DND-41 (cell line): ENCODE measurements around the gene THBS3.
A peak's percentile ranks its signal among the peaks of the same experiment; 100 is the strongest.

Experiments used
- ATAC-seq: fragments of 200-7000 bp; cut with Tn5 transposase; 3 replicates; pipeline ENCODE4 v1.9.1; 2021; ENCODE audit warnings: low read depth; ENCODE audit not compliant: insufficient read depth
- DNase-seq: peaks from one replicate; pipeline ENCODE4 v3.0.0-alpha.2; 2020
- H2AFZ ChIP-seq: 2 replicates; pipeline ENCODE4 v1.6.0; 2012; ENCODE audit warnings: low read depth, low read length
- H3K27ac ChIP-seq: 2 replicates; pipeline ENCODE4 v1.5.1; 2012; ENCODE audit warnings: low read length, inconsistent platforms
- H3K27me3 ChIP-seq: fragments of 200-600 bp; sonication (generic); 2 replicates; pipeline ENCODE4 v1.6.0; 2012; ENCODE audit warnings: low read length, mild to moderate bottlenecking, inconsistent platforms; ENCODE audit not compliant: insufficient read depth, poor library complexity
- H3K36me3 ChIP-seq: 2 replicates; pipeline ENCODE4 v1.5.1; 2012; ENCODE audit warnings: low read length, inconsistent platforms; ENCODE audit not compliant: insufficient read depth
- H3K4me1 ChIP-seq: 2 replicates; pipeline ENCODE4 v1.5.1; 2012; ENCODE audit warnings: mild to moderate bottlenecking, low read length; ENCODE audit not compliant: insufficient read depth
- H3K4me2 ChIP-seq: 2 replicates; pipeline ENCODE4 v1.6.0; 2012; ENCODE audit warnings: mild to moderate bottlenecking, moderate library complexity, low read length, inconsistent platforms; ENCODE audit not compliant: insufficient read depth
- H3K4me3 ChIP-seq, 2 experiments: fragments of 200-600 bp in 1 of 2; shearing (Covaris generic) in 1 of 2; 2 replicates each; pipeline ENCODE4 v1.5.1; 2012 to 2016; ENCODE audit warnings: inconsistent platforms in 2 of 2, low read length in 2 of 2, mild to moderate bottlenecking in 2 of 2, low read depth in 1 of 2, moderate library complexity in 1 of 2
- H3K79me2 ChIP-seq: 2 replicates; pipeline ENCODE4 v1.6.0; 2012; ENCODE audit warnings: low read length, inconsistent platforms; ENCODE audit not compliant: insufficient read depth
- H3K9ac ChIP-seq: 2 replicates; pipeline ENCODE4 v1.6.0; 2012; ENCODE audit warnings: low read depth, mild to moderate bottlenecking, inconsistent platforms, low read length, moderate library complexity
- H3K9me3 ChIP-seq: 2 replicates; pipeline ENCODE4 v1.5.1; 2012; ENCODE audit warnings: low read length, moderate library complexity, mild to moderate bottlenecking, inconsistent platforms; ENCODE audit not compliant: insufficient read depth, severe bottlenecking
- H4K20me1 ChIP-seq: 2 replicates; pipeline ENCODE4 v1.6.0; 2012; ENCODE audit warnings: low read length; ENCODE audit not compliant: insufficient read depth
- EZH2 ChIP-seq: IDR thresholded peaks from 3 replicates; pipeline ENCODE4 v1.6.1; 2012; ENCODE audit warnings: borderline replicate concordance, low read depth, mild to moderate bottlenecking, moderate library complexity, low read length, inconsistent platforms; ENCODE audit not compliant: severe bottlenecking
- TF ChIP-seq, protein P1 (sequence below): IDR thresholded peaks from 2 replicates; pipeline ENCODE4 v1.5.1; 2012; ENCODE audit warnings: borderline replicate concordance, low read length, moderate library complexity, mild to moderate bottlenecking; ENCODE audit not compliant: poor library complexity, severe bottlenecking; ENCODE audit errors: extremely low read depth

Gene THBS3

DNA sequence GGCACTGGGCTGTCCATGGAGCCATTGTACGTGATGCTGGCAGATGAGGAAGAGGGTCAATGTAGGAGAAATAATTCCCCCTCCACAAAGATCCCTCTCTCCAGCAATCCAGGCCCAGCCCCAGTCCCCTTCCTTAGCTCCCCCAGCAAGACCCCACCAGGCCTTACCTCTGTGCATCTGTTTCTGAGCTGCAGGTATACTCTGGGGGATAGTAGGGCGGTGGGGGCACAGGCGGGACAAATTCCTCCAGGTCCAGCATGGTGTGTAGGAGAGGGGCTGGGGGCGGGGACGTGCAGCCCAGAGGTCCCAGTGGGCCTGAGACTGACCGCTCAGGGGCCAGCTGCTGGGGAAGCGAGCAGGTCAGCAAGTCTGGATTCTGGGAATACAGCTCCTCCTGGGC, 43.9 kb upstream of the THBS3 start:
- peak overlapping the region; percentile 81 for H3K4me2 ChIP-seq
- H3K9me3 ChIP-seq, result no peaks in the 10 kb centered on the region
- peak overlapping the region; percentile 62; the same call in 1 of the 2 replicates for H3K9ac ChIP-seq
- peak overlapping the region; percentile 67 for H3K27ac ChIP-seq
- H2AFZ ChIP-seq, result no peak overlapping the region
- H3K36me3 ChIP-seq, result peaks cover 21% of the 10 kb centered on the region
- DNase-seq (no peak), ATAC-seq (no peak)
- peaks cover 21% of the 10 kb centered on the region for H3K79me2 ChIP-seq
- no peak for TF ChIP-seq EZH2
- TF ChIP-seq, protein P1, sequence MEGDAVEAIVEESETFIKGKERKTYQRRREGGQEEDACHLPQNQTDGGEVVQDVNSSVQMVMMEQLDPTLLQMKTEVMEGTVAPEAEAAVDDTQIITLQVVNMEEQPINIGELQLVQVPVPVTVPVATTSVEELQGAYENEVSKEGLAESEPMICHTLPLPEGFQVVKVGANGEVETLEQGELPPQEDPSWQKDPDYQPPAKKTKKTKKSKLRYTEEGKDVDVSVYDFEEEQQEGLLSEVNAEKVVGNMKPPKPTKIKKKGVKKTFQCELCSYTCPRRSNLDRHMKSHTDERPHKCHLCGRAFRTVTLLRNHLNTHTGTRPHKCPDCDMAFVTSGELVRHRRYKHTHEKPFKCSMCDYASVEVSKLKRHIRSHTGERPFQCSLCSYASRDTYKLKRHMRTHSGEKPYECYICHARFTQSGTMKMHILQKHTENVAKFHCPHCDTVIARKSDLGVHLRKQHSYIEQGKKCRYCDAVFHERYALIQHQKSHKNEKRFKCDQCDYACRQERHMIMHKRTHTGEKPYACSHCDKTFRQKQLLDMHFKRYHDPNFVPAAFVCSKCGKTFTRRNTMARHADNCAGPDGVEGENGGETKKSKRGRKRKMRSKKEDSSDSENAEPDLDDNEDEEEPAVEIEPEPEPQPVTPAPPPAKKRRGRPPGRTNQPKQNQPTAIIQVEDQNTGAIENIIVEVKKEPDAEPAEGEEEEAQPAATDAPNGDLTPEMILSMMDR, result no peak
- peak overlapping the region in 1 of 2 experiments; percentile 59; a peak in 1 of 4 replicates for H3K4me3 ChIP-seq
- peaks cover 47% of the 10 kb centered on the region for H3K4me1 ChIP-seq
- H3K27me3 ChIP-seq, result no peaks in the 10 kb centered on the region
- no peaks in the 10 kb centered on the region for H4K20me1 ChIP-seq

- Histone ChIP-seq H2AFZ (peak overlapping the region; percentile 79), H3K27me3 (no peaks in the 10 kb centered on the region), H3K4me3 (peak overlapping the region in 1 of 2 experiments; percentile 59; a peak in 3 of 4 replicates), H3K9me3 (no peaks in the 10 kb centered on the region), H3K27ac (peak overlapping the region; percentile 75), H3K79me2 (peaks cover 21% of the 10 kb centered on the region), H3K4me2 (peak overlapping the region; percentile 81), H3K4me1 (peaks cover 45% of the 10 kb centered on the region), H3K36me3 (peaks cover 21% of the 10 kb centered on the region), H4K20me1 (no peaks in the 10 kb centered on the region), H3K9ac (peak overlapping the region; percentile 62)
- ATAC-seq (peak; percentile 91), DNase-seq (peak; percentile 96)
- TF ChIP-seq, protein P1, result peak; percentile 100
- no peak for TF ChIP-seq EZH2
Measured at GRCh38 chr1:155250633-155251449, 43.1 kb upstream of the THBS3 start.

DNA sequence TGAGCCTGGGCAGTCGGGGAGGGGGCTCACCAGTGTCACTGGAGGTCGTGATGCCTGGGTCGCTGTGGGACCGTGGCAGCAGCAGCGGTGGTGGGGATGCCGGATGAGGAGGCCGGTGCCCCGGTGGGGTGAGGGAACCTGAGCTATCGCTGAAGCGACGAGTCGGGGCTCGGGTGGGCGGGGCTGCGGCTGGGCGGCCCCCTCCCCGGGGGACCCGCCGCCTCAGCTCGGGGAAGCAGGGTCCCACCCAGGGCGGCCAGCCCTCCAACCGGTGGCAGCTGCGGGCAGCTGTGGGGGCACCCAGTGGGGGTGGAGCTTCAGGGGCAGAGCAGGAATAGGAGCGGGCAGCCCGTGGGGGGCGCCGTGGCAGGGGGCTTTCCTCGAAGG, 42.5 kb upstream of the THBS3 start:
- peaks cover 45% of the 10 kb centered on the region for H3K4me1 ChIP-seq
- H4K20me1 ChIP-seq, result no peaks in the 10 kb centered on the region
- peak overlapping the region in 1 of 2 experiments; percentile 59; a peak in 3 of 4 replicates for H3K4me3 ChIP-seq
- peaks cover 21% of the 10 kb centered on the region for H3K79me2 ChIP-seq
- DNase-seq, result no peak
- no peaks in the 10 kb centered on the region for H3K27me3 ChIP-seq
- peak overlapping the region; percentile 62 for H3K9ac ChIP-seq
- ATAC-seq, result peak; percentile 41
- peaks cover 21% of the 10 kb centered on the region for H3K36me3 ChIP-seq
- H2AFZ ChIP-seq, result peak overlapping the region; percentile 79
- peak overlapping the region; percentile 81 for H3K4me2 ChIP-seq
- H3K9me3 ChIP-seq, result no peaks in the 10 kb centered on the region
- H3K27ac ChIP-seq, result peak overlapping the region; percentile 75
- TF ChIP-seq EZH2, result no peak
- TF ChIP-seq, protein P1, result no peak
